ENCODE measurements around the gene RRP8. TPM values are rescaled to one million over a fixed set of nuclear protein-coding genes. Genes with fewer than 3 reads are reported as not detected.

Gene RRP8
- total RNA-seq, 1 donor from 2014 or later, result 10.3 TPM

GRCh38 chr11:6626971-6627761 is 23.8 kb upstream of the RRP8 start:
- TF ChIP-seq, protein P1, sequence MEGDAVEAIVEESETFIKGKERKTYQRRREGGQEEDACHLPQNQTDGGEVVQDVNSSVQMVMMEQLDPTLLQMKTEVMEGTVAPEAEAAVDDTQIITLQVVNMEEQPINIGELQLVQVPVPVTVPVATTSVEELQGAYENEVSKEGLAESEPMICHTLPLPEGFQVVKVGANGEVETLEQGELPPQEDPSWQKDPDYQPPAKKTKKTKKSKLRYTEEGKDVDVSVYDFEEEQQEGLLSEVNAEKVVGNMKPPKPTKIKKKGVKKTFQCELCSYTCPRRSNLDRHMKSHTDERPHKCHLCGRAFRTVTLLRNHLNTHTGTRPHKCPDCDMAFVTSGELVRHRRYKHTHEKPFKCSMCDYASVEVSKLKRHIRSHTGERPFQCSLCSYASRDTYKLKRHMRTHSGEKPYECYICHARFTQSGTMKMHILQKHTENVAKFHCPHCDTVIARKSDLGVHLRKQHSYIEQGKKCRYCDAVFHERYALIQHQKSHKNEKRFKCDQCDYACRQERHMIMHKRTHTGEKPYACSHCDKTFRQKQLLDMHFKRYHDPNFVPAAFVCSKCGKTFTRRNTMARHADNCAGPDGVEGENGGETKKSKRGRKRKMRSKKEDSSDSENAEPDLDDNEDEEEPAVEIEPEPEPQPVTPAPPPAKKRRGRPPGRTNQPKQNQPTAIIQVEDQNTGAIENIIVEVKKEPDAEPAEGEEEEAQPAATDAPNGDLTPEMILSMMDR (IDR thresholded peaks at IDR 0.05; ENCODE audit: insufficient read depth, low read length, severe bottlenecking), result no peak
- Histone ChIP-seq H3K27me3 (ENCODE audit: control insufficient read depth, insufficient read depth, low read length) (peaks cover 19% of the 10 kb centered on the region), H3K36me3 (ENCODE audit: control insufficient read depth, insufficient read depth, low read length) (no peaks in the 10 kb centered on the region), H3K4me3 (ENCODE audit: low read depth, low read length) (no peak overlapping the region)
- DNase-seq (ENCODE audit: low read depth) (no peak), FAIRE-seq (no peak)

GRCh38 chr11:6625832-6626420 is 22.5 kb upstream of the RRP8 start:
- no peak for DNase-seq (ENCODE audit: low read depth)
- TF ChIP-seq, protein P1 (IDR thresholded peaks at IDR 0.05; ENCODE audit: insufficient read depth, low read length, severe bottlenecking), result no peak
- Histone ChIP-seq H3K4me3 (ENCODE audit: low read depth, low read length) (no peak overlapping the region), H3K27me3 (ENCODE audit: control insufficient read depth, insufficient read depth, low read length) (peaks cover 16% of the 10 kb centered on the region), H3K36me3 (ENCODE audit: control insufficient read depth, insufficient read depth, low read length) (no peaks in the 10 kb centered on the region)
- FAIRE-seq, result no peak

DNA sequence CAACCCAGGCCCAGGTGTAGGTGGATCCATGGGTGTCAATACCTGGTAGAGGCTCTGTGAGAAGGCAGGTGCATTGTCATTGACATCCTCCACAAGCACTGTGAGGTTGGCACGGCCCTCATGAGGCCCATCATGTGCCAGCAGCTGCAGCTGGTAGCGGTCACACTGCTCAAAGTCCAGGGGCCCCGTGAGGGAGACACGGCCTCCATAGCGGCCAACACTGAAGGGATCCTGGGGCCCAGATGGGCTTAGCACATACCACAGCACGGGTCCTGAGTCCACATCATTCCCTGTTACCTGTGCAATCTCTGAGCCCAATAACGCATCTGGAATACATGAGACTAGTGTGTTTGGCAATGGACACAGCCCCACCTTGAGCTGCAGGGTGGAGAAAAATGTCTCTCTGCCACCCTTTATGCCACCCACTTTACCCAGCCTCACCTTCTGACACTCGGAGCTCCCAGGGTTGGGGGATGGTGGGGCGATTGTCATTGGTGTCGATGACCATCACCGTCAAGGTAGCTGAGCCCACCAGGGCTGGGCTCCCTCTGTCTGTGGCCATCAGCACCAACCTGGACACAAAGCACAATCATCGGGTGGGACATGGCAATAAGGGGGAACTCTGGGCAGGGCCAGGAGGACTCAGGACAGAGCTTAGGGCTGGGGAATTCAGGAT is 21.9 kb upstream of the RRP8 start:
- FAIRE-seq, result no peak

DNA sequence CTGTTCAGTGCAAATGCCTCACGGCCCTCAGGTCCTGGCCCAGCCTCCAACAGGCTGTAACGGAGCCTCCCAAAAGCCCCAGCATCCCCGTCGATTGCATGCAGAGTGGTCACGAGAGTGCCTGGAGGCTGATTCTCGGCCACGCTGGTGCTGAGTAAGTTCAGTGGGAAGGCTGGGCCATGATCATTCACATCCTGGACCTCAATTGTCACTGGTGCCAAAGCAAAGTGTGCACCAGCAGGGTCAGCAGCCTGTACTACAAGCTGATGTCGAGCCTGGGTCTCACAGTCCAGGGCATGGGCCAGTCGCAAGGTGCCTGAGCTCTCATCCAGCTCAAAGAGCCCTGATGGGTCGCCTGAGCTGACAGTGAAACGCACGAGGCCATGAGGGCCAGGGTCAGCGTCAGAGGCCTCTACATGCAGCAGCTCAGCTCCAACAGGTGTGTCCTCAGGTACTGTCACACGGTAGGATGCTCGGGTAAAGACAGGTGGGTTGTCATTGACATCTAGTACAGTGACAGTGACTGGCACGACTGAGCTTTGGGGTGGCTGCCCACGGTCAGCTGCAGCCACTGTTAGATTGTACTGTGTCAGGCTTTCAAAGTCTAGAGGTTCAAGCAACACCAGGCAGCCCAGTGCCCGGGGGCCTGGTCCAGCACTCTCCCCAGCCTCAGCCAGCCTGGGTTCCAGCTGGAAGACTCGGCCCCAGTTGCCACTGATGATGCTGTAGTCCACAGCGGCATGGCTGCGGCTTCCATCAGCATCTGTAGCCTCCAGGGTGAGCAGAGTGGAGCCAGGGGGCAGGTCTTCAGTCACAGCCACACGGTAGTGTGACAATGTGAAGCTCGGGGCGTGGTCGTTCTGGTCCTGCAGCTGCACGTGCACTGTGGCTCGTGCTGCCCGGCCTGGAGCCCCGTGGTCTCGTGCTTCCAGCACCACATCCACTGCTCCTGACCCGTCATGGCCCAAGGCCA is 20.3 kb upstream of the RRP8 start:
- TF ChIP-seq, protein P1 (IDR thresholded peaks at IDR 0.05; ENCODE audit: insufficient read depth, low read length, severe bottlenecking), result no peak
- DNase-seq (ENCODE audit: low read depth) (no peak), FAIRE-seq (no peak)
- Histone ChIP-seq H3K36me3 (ENCODE audit: control insufficient read depth, insufficient read depth, low read length) (no peaks in the 10 kb centered on the region), H3K4me3 (ENCODE audit: low read depth, low read length) (no peak overlapping the region), H3K27me3 (ENCODE audit: control insufficient read depth, insufficient read depth, low read length) (peaks cover 4% of the 10 kb centered on the region)

More for the DNA sequence above, 21.9 kb upstream of the RRP8 start:
- no peak for DNase-seq (ENCODE audit: low read depth)
- Histone ChIP-seq H3K27me3 (ENCODE audit: control insufficient read depth, insufficient read depth, low read length) (peaks cover 12% of the 10 kb centered on the region), H3K4me3 (ENCODE audit: low read depth, low read length) (no peak overlapping the region), H3K36me3 (ENCODE audit: control insufficient read depth, insufficient read depth, low read length) (no peaks in the 10 kb centered on the region)
- TF ChIP-seq, protein P1 (IDR thresholded peaks at IDR 0.05; ENCODE audit: insufficient read depth, low read length, severe bottlenecking), result no peak

Measured in bronchial epithelial cell (primary cell).